Neural cell (in vitro differentiated cells): ENCODE measurements around the gene NPHP4. TPM values are rescaled to one million over a fixed set of nuclear protein-coding genes. Genes with fewer than 3 reads are reported as not detected.

ENCODE experiments used
- H2AFZ ChIP-seq: fragments of 200-600, 300-800 bp; sonication (generic), shearing (Covaris generic); 2 replicates; pipeline ENCODE4 v1.6.0; 2014; ENCODE audit warnings: low read depth, mild to moderate bottlenecking, antibody characterized with exemption, low read length, moderate library complexity
- H3F3A ChIP-seq: fragments of 200-600 bp; shearing (Covaris generic); 2 replicates; pipeline ENCODE4 v1.6.1; 2016; ENCODE audit warnings: mild to moderate bottlenecking, moderate library complexity, mixed read lengths, antibody characterized with exemption, low read length; ENCODE audit not compliant: insufficient read depth, poor library complexity, severe bottlenecking
- H3K27ac ChIP-seq: fragments of 200-600, 300-800 bp; sonication (generic), shearing (Covaris generic); 2 replicates; pipeline ENCODE4 v1.5.1; 2014; ENCODE audit warnings: mild to moderate bottlenecking, low read length, moderate library complexity
- H3K27me3 ChIP-seq: fragments of 300-800, 200-600 bp; sonication (generic), shearing (Covaris generic); 2 replicates; pipeline ENCODE4 v1.6.0; 2014; ENCODE audit warnings: mild to moderate bottlenecking, low read depth, low read length, moderate library complexity; ENCODE audit not compliant: insufficient read depth
- H3K36me3 ChIP-seq: fragments of 300-800, 200-600 bp; sonication (generic), shearing (Covaris generic); 2 replicates; pipeline ENCODE4 v1.5.1; 2014; ENCODE audit warnings: mild to moderate bottlenecking, antibody characterized with exemption, low read length, moderate library complexity; ENCODE audit not compliant: insufficient read depth
- H3K4me2 ChIP-seq: fragments of 300-800, 200-600 bp; sonication (generic), shearing (Covaris generic); 2 replicates; pipeline ENCODE4 v1.6.0; 2014; ENCODE audit warnings: mild to moderate bottlenecking, low read length
- H3K4me3 ChIP-seq: fragments of 300-800, 200-600 bp; sonication (generic), shearing (Covaris generic); 2 replicates; pipeline ENCODE4 v1.5.1; 2014; ENCODE audit warnings: mild to moderate bottlenecking, low read length, moderate library complexity
- H3K79me2 ChIP-seq: fragments of 200-600 bp; shearing (Covaris generic); replicated peaks from 2 replicates; pipeline ENCODE4 v1.6.0; 2014; ENCODE audit warnings: mild to moderate bottlenecking, low read length, moderate library complexity; ENCODE audit not compliant: insufficient read depth
- H3K9ac ChIP-seq: fragments of 300-800, 200-600 bp; sonication (generic), shearing (Covaris generic); 2 replicates; pipeline ENCODE4 v1.6.1; 2016; ENCODE audit warnings: mild to moderate bottlenecking, low read length, mixed read lengths
- H3K9me2 ChIP-seq: fragments of 200-600 bp; shearing (Covaris generic); 2 replicates; pipeline ENCODE4 v1.6.1; 2016; ENCODE audit warnings: mild to moderate bottlenecking, low read length, mixed read lengths; ENCODE audit not compliant: insufficient read depth
- H3K9me3 ChIP-seq: fragments of 200-600, 300-800 bp; sonication (generic), shearing (Covaris generic); 2 replicates; pipeline ENCODE4 v1.6.1; 2016; ENCODE audit warnings: mild to moderate bottlenecking, mixed run types, low read length, moderate library complexity, mixed read lengths
- H4K20me1 ChIP-seq: fragments of 200-600 bp; shearing (Covaris generic); 2 replicates; pipeline ENCODE4 v1.6.1; 2016; ENCODE audit warnings: mild to moderate bottlenecking, mixed run types; ENCODE audit not compliant: insufficient read depth
- CTCF ChIP-seq: fragments of 450-650 bp; IDR thresholded peaks from 2 replicates; pipeline ENCODE4 v1.5.1; 2014; ENCODE audit warnings: antibody characterized with exemption, mild to moderate bottlenecking, moderate library complexity; ENCODE audit not compliant: poor library complexity, severe bottlenecking
- EP300 ChIP-seq: fragments of 450-650 bp; conservative IDR thresholded peaks from 2 replicates; pipeline ENCODE4 v1.6.1; 2014; ENCODE audit warnings: antibody characterized with exemption, mild to moderate bottlenecking, moderate library complexity; ENCODE audit not compliant: poor library complexity, severe bottlenecking
- EZH2 ChIP-seq: fragments of 200-600, 300-800 bp; shearing (Covaris generic), sonication (generic); IDR thresholded peaks from 2 replicates; pipeline ENCODE4 v1.6.1; 2014; ENCODE audit warnings: antibody characterized with exemption, low read length, borderline replicate concordance, mild to moderate bottlenecking; ENCODE audit not compliant: insufficient read depth, poor library complexity, severe bottlenecking
- MXI1 ChIP-seq: fragments of 450-650 bp; conservative IDR thresholded peaks from 2 replicates; pipeline ENCODE4 v1.6.1; 2014; ENCODE audit warnings: antibody characterized with exemption, mild to moderate bottlenecking; ENCODE audit not compliant: poor library complexity, severe bottlenecking
- POLR2AphosphoS5 ChIP-seq: IDR thresholded peaks from 2 replicates; pipeline ENCODE4 v1.6.1; 2012
- RAD21 ChIP-seq: fragments of 450-650 bp; conservative IDR thresholded peaks from 2 replicates; pipeline ENCODE4 v1.6.1; 2014; ENCODE audit warnings: antibody characterized with exemption, mild to moderate bottlenecking, moderate library complexity
- REST ChIP-seq: IDR thresholded peaks from 2 replicates; pipeline ENCODE4 v1.6.1; 2012; ENCODE audit warnings: borderline replicate concordance
- SMC3 ChIP-seq: fragments of 450-650 bp; conservative IDR thresholded peaks from 2 replicates; pipeline ENCODE4 v1.6.1; 2014; ENCODE audit warnings: antibody characterized with exemption, mild to moderate bottlenecking, moderate library complexity; ENCODE audit not compliant: poor library complexity
- TAF1 ChIP-seq: IDR thresholded peaks from 2 replicates; pipeline ENCODE4 v1.6.1; 2012; ENCODE audit warnings: low read depth
- polyA plus RNA-seq: library from polyadenylated mRNA; depleted of rRNA; stranded (reverse); fragments of >200 nt; gene quantifications from 2 replicates; pipeline ENCODE4 v1.2.3, GENCODE V29; 2014

Gene NPHP4
- polyA plus RNA-seq, 1 donor from 2014 or later: 17.1 TPM

GRCh38 chr1:5934058-5934884 is 58.0 kb downstream of the NPHP4 start:
- no peak overlapping the region for H3K9ac ChIP-seq
- H3K9me3 ChIP-seq: no peaks in the 10 kb centered on the region
- TF ChIP-seq MXI1: no peak
- TF ChIP-seq EZH2: no peak
- no peak for TF ChIP-seq RAD21
- no peak for TF ChIP-seq SMC3
- TF ChIP-seq CTCF: no peak
- TF ChIP-seq REST: no peak
- TF ChIP-seq TAF1: no peak
- no peak for TF ChIP-seq EP300
- no peak for TF ChIP-seq POLR2AphosphoS5
- no peak overlapping the region for H3K27ac ChIP-seq
- H3K79me2 ChIP-seq: no peaks in the 10 kb centered on the region
- peaks cover 20% of the 10 kb centered on the region for H3K36me3 ChIP-seq
- H3K27me3 ChIP-seq: no peaks in the 10 kb centered on the region
- H3K9me2 ChIP-seq: no peaks in the 10 kb centered on the region
- H3K4me2 ChIP-seq: no peak overlapping the region
- H3K4me3 ChIP-seq: no peak overlapping the region
- H3F3A ChIP-seq: no peaks in the 10 kb centered on the region
- no peak overlapping the region for H2AFZ ChIP-seq
- H4K20me1 ChIP-seq: no peaks in the 10 kb centered on the region

DNA sequence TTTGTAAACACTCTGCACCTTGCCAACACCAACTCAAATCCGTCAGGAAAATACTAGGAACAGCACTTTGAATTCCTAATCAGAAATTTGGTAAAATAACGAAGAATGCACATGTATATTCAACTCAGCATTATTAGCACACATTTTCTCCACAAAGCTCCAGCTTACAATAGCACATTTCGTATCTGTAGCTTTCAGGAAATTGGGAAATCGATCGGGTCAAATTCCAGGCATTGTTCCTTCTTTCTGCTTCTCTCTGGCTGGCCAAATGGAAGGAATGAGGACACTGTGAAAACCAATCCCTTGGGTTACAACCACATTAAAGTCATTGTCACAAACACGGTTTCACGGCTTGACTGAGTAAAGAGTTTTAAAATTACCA is 58.6 kb downstream of the NPHP4 start:
- no peak overlapping the region for H2AFZ ChIP-seq
- H3K9me2 ChIP-seq: no peaks in the 10 kb centered on the region
- H3K4me3 ChIP-seq: no peak overlapping the region
- no peak overlapping the region for H3K9ac ChIP-seq
- no peaks in the 10 kb centered on the region for H3K9me3 ChIP-seq
- H3F3A ChIP-seq: no peaks in the 10 kb centered on the region
- H3K4me2 ChIP-seq: no peak overlapping the region
- H3K27me3 ChIP-seq: no peaks in the 10 kb centered on the region
- TF ChIP-seq CTCF (no peak), REST (no peak), POLR2AphosphoS5 (no peak), EZH2 (no peak), RAD21 (no peak), MXI1 (no peak), TAF1 (no peak), EP300 (no peak), SMC3 (no peak)
- H3K27ac ChIP-seq: no peak overlapping the region
- H3K36me3 ChIP-seq: peaks cover 20% of the 10 kb centered on the region
- no peaks in the 10 kb centered on the region for H4K20me1 ChIP-seq
- no peaks in the 10 kb centered on the region for H3K79me2 ChIP-seq
